Loucy (cell line): ENCODE measurements around the gene TMPRSS5.

Source experiments
- H2AFZ ChIP-seq: fragments of 200-600 bp; sonication (generic); 2 replicates; pipeline ENCODE4 v1.6.0; 2016; ENCODE audit warnings: antibody characterized with exemption, mild to moderate bottlenecking, low read length, moderate library complexity
- H3F3A ChIP-seq: fragments of 200-600 bp; 2 replicates; pipeline ENCODE4 v1.6.0; 2016; ENCODE audit warnings: antibody characterized with exemption, low read depth, mild to moderate bottlenecking
- H3K27me3 ChIP-seq: fragments of 200-600 bp; sonication (generic); 2 replicates; pipeline ENCODE4 v1.6.1; 2014; ENCODE audit warnings: low read length, mild to moderate bottlenecking; ENCODE audit not compliant: insufficient read depth, poor library complexity, severe bottlenecking
- H3K36me3 ChIP-seq: fragments of 200-600 bp; sonication (generic); 2 replicates; pipeline ENCODE4 v1.6.1; 2016; ENCODE audit warnings: low read length; ENCODE audit not compliant: insufficient read depth
- H3K4me1 ChIP-seq: fragments of 200-600 bp; sonication (generic); 2 replicates; pipeline ENCODE4 v1.5.1; 2014; ENCODE audit warnings: low read length, mild to moderate bottlenecking; ENCODE audit not compliant: insufficient read depth, poor library complexity, severe bottlenecking
- H3K4me2 ChIP-seq: fragments of 200-600 bp; sonication (generic); 2 replicates; pipeline ENCODE4 v1.6.0; 2014; ENCODE audit warnings: antibody characterized with exemption, low read length, low read depth, mild to moderate bottlenecking; ENCODE audit not compliant: poor library complexity, severe bottlenecking
- H3K4me3 ChIP-seq: fragments of 200-600 bp; sonication (generic); 2 replicates; pipeline ENCODE4 v1.5.1; 2014; ENCODE audit warnings: low read length, mild to moderate bottlenecking, mixed read lengths; ENCODE audit not compliant: poor library complexity, severe bottlenecking
- H3K79me2 ChIP-seq: fragments of 200-600 bp; sonication (generic); 2 replicates; pipeline ENCODE4 v1.6.1; 2014; ENCODE audit warnings: low read length; ENCODE audit not compliant: insufficient read depth
- H3K9ac ChIP-seq: fragments of 200-600 bp; sonication (generic); 2 replicates; pipeline ENCODE4 v1.6.0; 2014; ENCODE audit warnings: mild to moderate bottlenecking, low read depth, low read length, moderate library complexity; ENCODE audit not compliant: poor library complexity, severe bottlenecking
- H3K9me2 ChIP-seq: fragments of 200-600 bp; sonication (generic); replicated peaks from 2 replicates; pipeline ENCODE4 v1.6.1; 2016; ENCODE audit warnings: low read depth, low read length, mixed read lengths
- H3K9me3 ChIP-seq: fragments of 200-600 bp; sonication (generic); 2 replicates; pipeline ENCODE4 v1.6.1; 2014; ENCODE audit warnings: mild to moderate bottlenecking, antibody characterized with exemption, low read length, low read depth; ENCODE audit not compliant: insufficient read depth
- H4K20me1 ChIP-seq: fragments of 200-600 bp; sonication (generic); 2 replicates; pipeline ENCODE4 v1.6.0; 2014; ENCODE audit warnings: antibody characterized with exemption, low read length, mild to moderate bottlenecking; ENCODE audit not compliant: insufficient read depth, poor library complexity, severe bottlenecking
- EZH2phosphoT487 ChIP-seq: fragments of 200-600 bp; IDR thresholded peaks from 2 replicates; pipeline ENCODE4 v1.6.1; 2018; ENCODE audit warnings: antibody characterized with exemption, mild to moderate bottlenecking, moderate library complexity, borderline replicate concordance
- TF ChIP-seq, protein P1 (sequence below): fragments of 200-600 bp; sonication (generic); conservative IDR thresholded peaks from 2 replicates; pipeline ENCODE4 v1.5.1; 2014; ENCODE audit warnings: mild to moderate bottlenecking, antibody characterized with exemption, low read length

The TMPRSS5 gene

DNA sequence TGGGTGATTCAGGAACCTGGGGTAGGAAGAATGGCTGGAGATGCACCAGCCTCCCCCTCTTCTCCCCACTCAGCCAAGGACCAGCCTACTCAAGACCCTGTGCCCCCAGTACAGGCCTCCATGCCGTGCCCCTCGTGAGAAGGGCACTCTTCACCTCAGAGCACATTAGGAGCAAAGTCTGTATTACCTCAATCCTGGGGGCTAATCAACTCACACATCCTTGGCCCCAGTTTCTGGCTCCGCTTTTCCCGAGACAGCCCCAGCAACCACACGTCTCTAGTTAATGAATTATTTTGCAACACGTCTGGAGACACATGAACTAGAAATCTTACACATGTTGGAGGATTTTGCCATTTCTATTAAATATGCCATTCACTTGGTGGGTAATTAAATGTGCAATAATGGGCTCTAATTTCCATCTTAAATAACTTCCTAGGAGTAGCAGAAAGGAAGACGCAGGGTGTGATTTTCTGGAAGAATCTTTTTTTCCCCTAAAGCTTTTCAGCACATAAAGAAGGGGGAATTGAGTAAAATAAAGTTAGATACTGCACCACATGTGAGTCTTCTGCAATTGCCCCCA is 63.0 kb downstream of the TMPRSS5 start:
- H3K4me3 ChIP-seq, result no peak overlapping the region
- H3F3A ChIP-seq, result no peaks in the 10 kb centered on the region
- H2AFZ ChIP-seq, result no peak overlapping the region
- no peaks in the 10 kb centered on the region for H3K9me2 ChIP-seq
- H3K9ac ChIP-seq, result no peak overlapping the region
- H3K4me2 ChIP-seq, result no peak overlapping the region
- TF ChIP-seq, protein P1, sequence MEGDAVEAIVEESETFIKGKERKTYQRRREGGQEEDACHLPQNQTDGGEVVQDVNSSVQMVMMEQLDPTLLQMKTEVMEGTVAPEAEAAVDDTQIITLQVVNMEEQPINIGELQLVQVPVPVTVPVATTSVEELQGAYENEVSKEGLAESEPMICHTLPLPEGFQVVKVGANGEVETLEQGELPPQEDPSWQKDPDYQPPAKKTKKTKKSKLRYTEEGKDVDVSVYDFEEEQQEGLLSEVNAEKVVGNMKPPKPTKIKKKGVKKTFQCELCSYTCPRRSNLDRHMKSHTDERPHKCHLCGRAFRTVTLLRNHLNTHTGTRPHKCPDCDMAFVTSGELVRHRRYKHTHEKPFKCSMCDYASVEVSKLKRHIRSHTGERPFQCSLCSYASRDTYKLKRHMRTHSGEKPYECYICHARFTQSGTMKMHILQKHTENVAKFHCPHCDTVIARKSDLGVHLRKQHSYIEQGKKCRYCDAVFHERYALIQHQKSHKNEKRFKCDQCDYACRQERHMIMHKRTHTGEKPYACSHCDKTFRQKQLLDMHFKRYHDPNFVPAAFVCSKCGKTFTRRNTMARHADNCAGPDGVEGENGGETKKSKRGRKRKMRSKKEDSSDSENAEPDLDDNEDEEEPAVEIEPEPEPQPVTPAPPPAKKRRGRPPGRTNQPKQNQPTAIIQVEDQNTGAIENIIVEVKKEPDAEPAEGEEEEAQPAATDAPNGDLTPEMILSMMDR, result no peak
- no peak for TF ChIP-seq EZH2phosphoT487
- H4K20me1 ChIP-seq, result no peaks in the 10 kb centered on the region
- no peaks in the 10 kb centered on the region for H3K9me3 ChIP-seq
- H3K4me1 ChIP-seq, result no peaks in the 10 kb centered on the region
- no peaks in the 10 kb centered on the region for H3K79me2 ChIP-seq
- no peaks in the 10 kb centered on the region for H3K36me3 ChIP-seq
- no peaks in the 10 kb centered on the region for H3K27me3 ChIP-seq

DNA sequence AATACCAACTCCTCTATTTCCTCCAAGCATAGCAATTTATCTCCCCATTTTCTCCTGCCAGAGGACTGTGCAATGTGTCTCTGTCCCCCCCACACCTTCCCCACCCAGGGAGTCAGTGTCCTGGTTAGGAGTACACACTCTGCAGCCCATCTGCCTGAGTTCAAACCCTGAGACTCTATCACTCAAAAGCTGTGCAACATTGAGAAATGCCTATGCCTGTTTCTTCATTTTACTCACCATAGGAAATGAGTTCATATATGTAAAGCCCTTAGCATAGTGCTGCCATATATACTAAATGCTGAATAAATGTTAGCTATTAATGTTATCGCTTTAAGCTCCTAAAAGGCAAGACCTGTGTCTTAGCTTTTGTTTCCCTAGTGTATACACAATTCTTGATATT is 64.0 kb downstream of the TMPRSS5 start:
- Histone ChIP-seq H3K9ac (no peak overlapping the region), H3K9me3 (no peaks in the 10 kb centered on the region), H3K27me3 (no peaks in the 10 kb centered on the region), H3K36me3 (no peaks in the 10 kb centered on the region), H3F3A (no peaks in the 10 kb centered on the region), H3K9me2 (no peaks in the 10 kb centered on the region), H2AFZ (no peak overlapping the region), H3K4me2 (no peak overlapping the region), H3K4me3 (no peak overlapping the region), H4K20me1 (no peaks in the 10 kb centered on the region), H3K4me1 (no peaks in the 10 kb centered on the region), H3K79me2 (no peaks in the 10 kb centered on the region)
- TF ChIP-seq, protein P1, result no peak
- TF ChIP-seq EZH2phosphoT487, result no peak

DNA sequence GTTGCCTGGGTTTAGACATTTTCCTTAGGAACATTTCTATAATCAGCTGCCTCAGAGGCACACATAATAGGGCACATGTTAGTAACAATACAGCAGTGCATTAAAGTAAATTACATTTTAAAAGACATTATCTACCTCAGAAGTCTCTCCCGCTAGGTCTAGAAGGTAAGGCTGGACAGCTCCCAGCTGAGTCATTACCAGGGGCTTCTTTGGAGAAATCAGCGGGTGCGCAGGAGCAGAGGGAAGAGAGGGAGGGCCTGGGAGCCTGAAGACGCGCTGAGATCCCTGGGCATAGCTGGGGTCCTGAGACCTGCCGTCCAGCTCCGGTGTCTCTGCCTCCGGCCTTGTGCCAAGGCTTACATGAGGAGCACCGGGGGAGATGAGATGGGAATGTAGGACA is 67.7 kb downstream of the TMPRSS5 start:
- H2AFZ ChIP-seq, result no peak overlapping the region

More for the DNA sequence above, 67.7 kb downstream of the TMPRSS5 start:
- H3K4me3 ChIP-seq, result no peak overlapping the region
- H3K4me2 ChIP-seq, result no peak overlapping the region
- no peaks in the 10 kb centered on the region for H4K20me1 ChIP-seq
- H3F3A ChIP-seq, result no peaks in the 10 kb centered on the region
- no peaks in the 10 kb centered on the region for H3K9me2 ChIP-seq
- H3K9ac ChIP-seq, result no peak overlapping the region
- no peaks in the 10 kb centered on the region for H3K4me1 ChIP-seq
- H3K27me3 ChIP-seq, result no peaks in the 10 kb centered on the region
- H3K9me3 ChIP-seq, result peaks cover 4% of the 10 kb centered on the region; the same call in 1 of the 2 replicates
- TF ChIP-seq EZH2phosphoT487, result no peak
- TF ChIP-seq, protein P1, result no peak
- no peaks in the 10 kb centered on the region for H3K36me3 ChIP-seq
- no peaks in the 10 kb centered on the region for H3K79me2 ChIP-seq
